CD1c-positive myeloid dendritic cell (primary cell): Measurements from ENCODE around the gene BEND7.
"Not testable (repeated sequence)": the region's sequence is repeated elsewhere in the genome, so short reads cannot be mapped to it uniquely, and the experiment has no call there.

Experiments
- DNase-seq: peaks from one replicate; pipeline ENCODE4 v3.0.0-alpha.2; 2016; ENCODE audit errors: extremely low spot score

BEND7 gene

DNA sequence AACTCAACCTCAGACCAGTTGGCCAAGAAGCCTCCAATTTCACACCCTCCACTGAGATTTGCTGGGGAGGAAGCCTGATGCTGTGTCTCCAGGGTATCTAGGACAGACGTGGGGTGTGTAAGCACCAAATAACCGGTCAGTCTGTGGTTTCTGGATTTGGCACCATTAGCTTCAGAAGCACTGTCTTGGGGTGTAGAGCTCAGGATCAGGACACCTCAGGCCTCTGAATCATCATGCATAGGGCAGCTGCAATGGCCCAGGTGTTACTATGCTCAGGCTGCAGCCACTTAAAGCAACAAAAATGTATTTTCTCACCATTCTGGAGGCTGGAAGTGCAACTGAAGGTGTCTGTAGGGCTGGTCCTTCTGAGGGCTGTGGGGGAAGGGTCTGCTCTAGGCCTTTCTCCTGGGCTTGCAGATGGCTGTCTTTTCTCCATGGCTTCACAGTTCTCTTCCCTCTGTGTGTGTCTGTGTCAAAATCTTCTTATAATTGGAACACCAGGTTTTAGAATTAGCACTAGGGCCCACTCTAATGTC is 107.4 kb downstream of the BEND7 start:
- DNase-seq, result no peak

DNA sequence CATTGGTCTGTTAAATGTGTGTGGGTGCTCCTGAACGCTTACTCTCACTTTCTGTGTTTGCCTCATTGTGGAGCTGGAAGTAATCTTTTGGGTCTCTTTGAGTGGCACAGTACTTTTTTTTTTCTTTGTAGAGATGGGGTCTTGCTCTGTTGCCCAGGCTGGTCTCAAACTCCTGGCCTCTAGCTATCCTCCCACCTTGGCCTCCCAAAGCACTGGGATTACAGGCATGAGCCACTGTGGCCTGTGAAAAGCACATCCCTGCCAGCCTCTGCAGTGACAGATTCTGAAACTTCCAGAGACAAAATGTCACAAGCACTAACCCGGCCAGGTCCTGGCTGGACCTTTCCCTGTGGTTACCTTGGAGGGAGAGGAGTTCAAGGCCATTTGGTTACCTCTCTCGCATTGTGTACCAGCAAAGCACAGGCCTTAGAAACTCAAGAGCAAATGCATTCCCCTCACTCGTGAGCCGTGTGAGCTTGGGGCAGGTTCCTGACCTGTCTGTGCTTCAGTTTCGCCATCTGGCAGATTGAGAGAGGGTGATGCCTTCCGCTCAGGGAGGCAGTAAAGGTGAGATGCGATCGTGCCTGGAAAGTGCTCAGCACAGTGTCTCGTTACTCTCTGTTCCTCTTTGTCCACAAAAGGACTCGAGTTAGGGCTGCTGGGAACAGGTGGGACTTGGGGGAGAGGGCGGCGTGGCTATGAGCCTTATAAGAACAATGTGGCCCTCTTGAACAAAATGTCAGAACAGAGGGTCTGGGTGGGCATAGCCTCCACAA is 108.1 kb downstream of the BEND7 start:
- DNase-seq, result no peak

DNA sequence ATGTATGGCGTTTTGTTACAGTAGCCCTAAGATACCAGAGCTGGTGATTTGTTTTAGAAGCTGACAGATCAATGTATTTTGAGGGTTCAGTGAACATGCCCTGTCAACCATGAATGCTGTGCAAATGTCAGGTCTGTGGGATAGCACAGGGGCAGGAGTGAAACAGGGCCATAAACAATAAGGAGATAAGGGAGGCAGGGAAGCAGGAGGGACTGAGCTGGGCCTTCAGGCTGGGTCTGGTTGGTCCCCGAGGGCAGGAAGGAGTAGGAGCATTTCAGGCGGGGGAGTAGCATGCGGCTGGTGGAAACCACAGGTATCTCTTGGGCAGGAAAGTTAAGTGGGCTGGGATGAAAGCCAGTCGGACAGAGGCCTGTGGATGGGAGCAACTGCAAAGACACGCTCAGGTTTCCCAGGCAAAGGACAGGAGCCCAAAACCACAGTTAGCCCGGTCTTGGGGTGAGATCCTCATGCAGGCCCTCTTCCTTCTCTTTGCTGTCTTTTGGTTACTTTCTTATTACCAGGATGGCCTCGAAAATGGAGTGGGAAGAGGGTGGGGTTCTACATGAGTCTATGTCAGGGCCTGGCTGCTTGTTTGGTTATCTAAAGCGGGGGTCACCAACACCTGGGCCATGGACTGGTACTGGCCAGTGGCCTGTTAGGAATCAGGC is 111.2 kb downstream of the BEND7 start:
- DNase-seq, result no peak

DNA sequence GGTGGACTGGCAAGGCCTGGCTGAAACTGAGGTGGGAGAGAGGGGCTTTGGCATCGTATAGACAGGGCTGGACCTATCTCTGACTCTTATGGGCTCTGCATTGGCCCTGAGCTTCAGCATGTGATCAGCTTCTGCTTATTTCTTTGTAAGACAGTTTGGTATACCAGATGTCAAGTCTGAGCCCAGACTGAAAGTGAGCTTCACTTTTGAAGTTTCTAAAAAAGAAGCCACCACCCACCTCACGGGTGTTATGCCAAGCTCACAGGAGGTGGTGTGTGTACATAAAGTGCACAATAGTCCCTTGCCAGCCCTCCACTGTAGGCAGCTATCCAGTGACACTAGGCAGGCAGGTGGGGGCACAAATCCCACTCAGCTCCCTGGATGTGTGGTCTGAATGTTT is 112.1 kb downstream of the BEND7 start:
- no peak for DNase-seq

DNA sequence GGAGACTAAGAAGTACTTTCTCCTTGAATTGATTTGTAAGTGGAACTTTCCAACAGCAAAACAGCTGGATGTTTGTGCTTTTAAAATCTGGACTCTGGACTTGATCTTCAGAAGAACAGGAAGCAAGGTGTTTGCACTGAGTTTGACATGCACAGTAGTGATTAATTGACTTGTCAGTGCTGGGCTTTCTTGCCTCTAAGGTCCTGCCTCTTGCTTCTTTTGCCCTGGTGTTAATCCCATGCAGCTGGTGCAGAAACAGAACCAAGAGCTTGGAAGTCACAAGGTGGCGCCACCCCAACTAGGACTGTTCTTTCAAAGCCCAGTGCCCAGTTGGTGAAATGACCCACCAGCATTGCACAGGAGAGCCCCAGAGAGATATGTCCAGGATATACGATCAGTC is 114.0 kb downstream of the BEND7 start:
- no peak for DNase-seq

DNA sequence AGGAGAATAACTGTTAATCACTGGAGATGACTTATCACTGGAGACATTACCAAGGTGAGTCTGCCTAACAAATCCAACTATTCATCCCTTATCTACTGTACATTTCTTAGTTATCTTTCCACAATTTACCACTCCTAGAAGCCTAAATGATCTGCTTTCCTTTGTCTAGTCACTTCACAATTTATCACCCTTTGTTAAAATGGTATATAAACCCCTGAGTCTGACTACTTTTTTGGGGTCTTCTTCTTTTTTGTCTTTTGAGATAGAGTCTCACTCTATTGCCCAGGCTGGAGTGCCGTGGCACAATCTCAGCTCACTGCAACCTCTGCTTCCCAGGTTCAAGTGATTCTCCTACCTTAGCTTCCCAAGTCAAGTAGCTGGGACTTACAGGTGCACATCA is 114.7 kb downstream of the BEND7 start:
- DNase-seq, result no peak

DNA sequence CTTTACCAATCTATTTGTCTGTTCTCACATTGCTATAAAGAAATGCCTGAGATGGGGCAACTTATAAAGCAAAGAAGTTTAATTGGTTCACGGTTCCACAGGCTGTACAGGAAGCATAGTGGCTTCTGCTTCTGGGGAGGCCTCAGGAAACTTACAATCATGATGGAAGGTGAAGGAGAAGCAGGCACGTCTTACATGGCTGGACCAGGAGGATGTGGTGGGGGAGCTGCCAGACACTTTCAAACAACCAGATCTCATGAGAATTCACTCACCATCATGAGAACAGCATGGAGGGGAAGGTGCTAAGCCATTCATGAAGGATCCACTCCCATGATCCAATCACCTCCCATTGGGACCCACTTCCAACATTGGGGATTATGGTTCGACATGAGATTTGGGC is 115.9 kb downstream of the BEND7 start:
- DNase-seq, result no peak

DNA sequence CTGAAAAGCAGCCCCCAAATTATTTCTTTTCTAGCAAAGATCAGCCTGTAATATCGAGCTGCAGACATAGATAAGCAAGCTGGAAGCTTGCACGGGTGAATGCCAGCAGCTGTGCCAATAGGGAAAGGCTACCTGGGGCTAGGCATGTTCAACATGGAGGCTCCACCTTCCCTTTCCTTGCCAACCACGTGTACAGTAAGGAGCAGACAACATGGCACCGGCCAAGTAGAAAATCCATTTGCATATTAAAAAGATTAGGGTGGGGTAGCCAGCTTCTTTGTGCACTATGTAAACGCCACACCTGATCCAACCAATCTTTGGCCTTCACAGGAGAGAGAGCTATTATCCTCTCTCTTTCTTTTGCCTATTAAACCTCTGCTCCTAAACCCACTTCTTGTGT is 124.0 kb downstream of the BEND7 start:
- no peak for DNase-seq

DNA sequence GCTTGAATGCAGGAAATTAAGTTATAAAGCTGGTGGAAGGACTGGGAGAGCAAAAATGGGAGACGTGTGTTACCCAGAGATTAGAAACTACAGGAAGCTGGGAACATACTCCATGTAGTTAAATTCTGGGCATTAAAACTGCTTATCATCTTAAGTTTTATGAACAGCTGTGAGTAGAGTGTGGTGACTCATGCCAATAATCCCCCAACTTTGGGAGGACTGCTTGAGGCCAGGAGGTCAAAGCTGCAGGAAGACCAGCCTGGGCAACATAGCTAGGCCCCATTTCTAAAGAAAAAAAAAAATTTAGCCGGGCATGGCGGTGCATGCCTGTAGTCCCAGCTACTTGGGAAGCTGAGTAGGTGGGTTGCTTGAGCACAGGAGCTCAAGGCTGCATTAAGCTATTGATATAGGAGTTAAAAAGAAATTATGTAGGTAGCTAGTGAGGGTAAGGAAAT is 124.5 kb downstream of the BEND7 start:
- DNase-seq, result no peak

DNA sequence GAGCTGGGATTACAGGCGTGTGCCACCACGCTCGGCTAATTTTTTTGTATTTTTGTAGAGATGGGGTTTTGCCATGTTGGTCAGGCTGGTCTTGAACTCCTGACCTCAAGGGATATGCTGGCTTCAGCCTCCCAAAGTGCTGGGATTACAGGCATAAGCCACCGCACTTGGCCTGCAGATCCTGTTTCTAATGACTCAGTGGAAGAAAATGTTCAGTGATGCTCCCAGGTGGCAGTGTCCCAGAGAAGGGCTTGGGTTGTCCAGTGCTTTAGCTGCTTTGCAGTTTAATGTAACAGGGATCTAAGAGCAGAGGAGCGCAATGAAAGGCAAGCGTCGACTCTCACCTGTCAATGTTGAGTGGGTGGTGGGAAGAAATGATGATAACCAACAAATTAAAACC is 125.4 kb downstream of the BEND7 start:
- not testable (repeated sequence) for DNase-seq

DNA sequence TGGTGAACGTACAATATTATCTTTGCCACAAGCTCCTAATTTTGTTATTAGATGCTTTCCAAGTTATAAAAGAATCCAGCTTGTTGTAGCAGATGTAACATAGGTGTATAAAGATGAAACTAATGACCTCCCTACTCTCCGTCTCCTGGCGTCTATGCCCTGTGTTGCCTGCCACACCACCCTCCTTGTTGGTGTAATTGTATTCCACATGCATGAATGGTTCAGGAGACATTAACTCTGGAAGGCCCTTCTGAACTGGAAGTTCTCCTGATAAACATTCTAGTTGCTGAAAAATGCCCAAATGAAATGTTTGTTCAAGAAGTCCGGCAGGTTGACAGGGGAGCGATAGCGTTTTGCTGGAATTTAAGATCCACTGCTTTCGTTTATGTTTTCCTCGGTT is 126.8 kb downstream of the BEND7 start:
- DNase-seq, result no peak

DNA sequence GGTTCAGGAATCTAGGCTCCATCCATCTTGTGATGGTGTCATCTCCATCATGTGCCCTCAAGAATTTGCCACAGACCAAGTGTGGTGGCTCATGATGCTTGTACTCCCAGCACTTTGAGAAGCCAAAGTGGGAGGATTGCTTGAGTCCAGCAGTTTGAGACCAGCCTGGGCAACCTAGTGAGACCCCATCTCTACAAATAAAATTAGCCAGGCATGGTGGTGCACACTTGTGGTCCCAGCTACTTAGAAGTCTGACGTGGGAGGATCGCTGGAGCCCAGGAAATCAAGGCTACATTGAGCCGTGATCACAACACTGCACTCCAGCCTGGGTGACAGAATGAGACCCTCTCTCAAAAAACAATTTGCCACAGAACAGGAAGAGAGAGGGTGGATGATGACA is 127.7 kb downstream of the BEND7 start:
- DNase-seq, result no peak

DNA sequence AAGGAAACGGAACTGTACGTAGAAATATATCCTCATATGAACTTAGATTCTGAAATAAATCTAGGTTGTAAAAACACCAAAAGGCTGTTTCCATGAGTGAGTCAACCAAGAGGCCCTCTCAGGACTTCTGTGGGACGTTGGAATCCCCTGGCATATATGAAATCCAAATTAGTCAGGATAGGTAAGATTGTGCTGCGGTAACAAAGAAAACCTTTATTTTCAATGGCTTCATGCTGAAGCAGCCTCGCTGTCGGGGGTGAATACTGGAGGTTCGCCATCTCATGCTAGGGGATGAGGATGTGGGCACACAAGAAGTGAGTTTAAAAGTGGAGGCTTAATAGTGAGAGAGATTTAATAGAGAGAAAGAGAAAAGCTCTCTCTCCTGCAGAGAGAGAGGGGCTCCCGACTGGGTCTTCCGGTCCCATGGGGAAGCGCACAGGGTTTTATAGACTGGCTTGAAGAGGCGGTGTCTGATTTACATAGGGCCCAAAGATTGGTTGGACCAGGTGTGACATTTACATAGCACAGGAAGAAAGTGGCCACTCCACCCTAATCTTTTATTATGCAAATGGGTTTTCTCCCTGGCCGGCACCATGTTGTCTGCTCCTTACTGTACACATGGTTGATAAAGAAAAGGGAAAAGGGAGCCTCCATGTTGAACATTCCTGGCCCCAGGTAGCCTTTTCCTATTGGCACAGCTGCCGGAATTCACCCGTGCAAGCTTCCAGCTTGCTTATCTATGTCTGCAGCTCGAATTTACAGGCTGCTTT is 128.4 kb downstream of the BEND7 start:
- no peak for DNase-seq

DNA sequence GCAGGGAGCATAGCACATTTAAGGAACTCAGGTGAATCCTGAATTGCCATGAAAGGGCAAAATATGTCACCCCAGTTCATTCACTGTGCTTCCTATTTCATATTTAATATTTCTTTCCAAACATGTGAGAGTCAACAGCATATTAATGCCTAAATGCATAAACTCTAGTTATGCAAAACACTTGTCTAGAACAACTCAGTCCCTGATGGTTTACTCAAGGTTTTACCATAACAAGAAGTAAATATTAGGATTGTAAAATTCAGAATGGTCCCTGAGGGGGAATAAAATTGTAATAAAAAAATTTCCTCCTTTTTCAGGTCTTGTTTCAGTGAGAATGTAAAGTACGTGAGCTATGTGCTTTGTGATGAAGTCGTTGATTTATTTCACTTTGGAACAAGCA is 129.1 kb downstream of the BEND7 start:
- no peak for DNase-seq

DNA sequence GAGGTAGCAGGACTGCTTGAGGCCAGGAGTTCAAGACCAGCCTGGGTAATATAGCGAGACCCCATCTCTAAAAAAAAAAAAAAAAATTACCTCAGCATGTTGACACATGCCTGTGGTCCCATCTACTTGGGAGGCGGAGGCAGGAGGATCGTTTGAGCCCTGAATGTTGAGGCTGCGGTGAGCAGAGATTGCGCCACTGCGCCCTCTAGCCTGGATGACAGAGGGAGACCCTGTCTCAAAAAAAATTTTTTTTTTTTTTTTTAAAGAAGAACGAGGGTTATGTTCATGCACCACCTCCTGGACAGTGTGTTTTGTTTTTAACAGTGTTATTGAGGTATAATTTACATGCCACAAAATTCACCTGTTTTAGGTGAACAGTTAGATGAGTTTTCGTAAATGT is 129.6 kb downstream of the BEND7 start:
- no peak for DNase-seq

DNA sequence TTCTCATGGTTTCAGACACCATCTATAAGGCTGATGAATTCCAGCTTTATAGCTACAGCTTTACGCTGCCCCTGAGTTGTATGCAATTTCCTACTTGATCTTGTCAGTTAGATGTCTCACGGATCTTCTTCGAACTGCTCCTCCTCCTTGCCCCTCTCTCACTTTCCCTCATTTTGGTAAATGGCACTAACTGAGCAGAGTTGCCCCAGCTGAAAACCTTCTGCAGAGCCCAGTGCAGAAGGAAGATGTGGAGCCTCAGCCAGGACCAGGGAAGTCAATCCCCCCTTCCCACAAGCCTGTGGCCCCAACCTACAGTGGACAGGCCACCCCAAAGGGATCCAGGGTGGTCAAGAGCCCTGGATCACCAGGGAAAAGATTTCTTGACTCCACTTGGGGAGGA is 131.8 kb downstream of the BEND7 start:
- no peak for DNase-seq

DNA sequence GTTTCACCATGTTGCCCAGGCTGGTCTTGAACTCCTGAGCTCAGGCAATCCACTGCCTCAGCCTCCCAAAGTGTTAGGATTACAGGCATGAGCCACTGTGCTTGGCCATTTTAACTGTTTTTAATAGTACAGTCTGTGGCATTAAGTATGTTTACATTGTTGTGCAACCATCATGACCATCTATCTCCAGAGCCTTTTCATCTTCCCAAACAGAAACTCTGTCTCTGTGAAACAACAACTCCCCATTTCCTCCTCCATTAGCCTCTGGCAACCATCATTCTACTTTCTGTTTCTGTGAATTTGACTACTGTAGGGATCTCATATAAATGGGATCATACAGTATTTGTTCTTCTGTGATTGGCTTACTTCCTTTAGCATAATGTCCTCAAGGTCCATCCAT is 132.4 kb downstream of the BEND7 start:
- DNase-seq, result no peak

DNA sequence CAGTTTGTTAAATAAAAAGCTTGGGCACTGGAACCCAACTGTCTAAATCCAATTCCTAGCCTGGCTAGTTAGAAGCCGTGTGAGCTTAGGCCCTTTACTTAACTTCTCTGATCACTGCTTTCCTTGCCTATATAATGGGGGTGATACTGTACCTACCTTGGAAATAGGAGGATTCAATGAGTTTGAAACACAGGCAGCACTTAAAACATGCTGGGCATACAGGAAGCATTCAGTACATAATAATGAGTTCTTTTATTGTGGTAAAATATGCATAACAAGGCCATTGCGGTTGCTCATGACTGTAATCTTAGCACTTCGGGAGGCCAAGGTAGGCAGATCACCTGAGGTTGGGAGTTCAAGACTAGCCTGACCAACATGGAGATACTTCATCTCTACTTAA is 133.3 kb downstream of the BEND7 start:
- DNase-seq, result no peak

DNA sequence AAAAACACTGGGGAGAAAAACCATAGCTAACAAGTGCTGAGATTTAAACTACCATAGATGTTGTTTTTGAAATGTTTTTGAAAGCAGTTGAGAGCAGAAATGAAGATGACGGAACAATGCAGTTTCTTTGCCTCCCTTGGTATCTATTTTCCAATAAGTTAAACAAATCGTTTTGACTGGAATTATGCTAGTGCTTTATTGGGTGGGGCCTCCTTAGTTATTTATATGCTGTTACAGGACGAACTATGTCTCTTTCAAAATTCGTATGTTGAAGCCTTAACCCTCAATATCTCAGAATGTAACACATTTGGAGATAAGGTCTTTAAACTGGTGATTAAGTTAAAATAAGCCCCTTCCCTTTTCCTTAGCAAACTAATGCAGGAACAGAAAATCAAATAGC is 135.2 kb downstream of the BEND7 start:
- DNase-seq, result no peak

DNA sequence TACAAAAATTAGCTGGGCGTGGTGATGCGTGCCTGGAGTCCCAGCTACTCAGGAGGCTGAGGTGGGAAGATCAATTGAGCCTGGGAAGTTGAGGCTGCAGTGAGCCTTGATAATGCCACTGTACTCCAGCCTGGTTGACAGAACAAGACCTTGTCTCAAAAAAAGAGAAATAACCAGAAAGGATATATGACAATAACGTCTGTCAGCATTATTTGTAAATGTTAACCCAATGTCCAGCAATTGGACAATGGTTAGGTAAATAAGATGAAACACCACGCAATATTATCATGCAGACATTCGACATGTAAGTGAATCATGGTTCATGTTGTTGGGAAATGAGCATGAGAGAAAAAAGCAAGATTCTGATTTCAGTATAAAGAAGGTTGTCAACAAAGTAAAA is 136.1 kb downstream of the BEND7 start:
- no peak for DNase-seq
